Esophagus squamous epithelium (tissue), 4 donors: ENCODE results near the gene C1orf56.

ENCODE experiments used
- CTCF ChIP-seq, 6 experiments: fragments of 450-650 bp in 4 of 6; fragments of 200-600 bp in 2 of 6; sonication (generic) in 2 of 6; IDR thresholded peaks; one replicate each; pipeline ENCODE4 v1.5.1; 2016 to 2019; ENCODE audit warnings: antibody characterized with exemption in 6 of 6, mild to moderate bottlenecking in 4 of 6, moderate library complexity in 4 of 6
- POLR2A ChIP-seq, 4 donors: fragments of 450-650 bp; IDR thresholded peaks; one replicate each; pipeline ENCODE4 v1.6.1; 2017; ENCODE audit warnings: antibody characterized with exemption in 4 of 4, mild to moderate bottlenecking in 4 of 4, moderate library complexity in 3 of 4

- no peak for TF ChIP-seq CTCF (IDR thresholded peaks at IDR 0.05)
- TF ChIP-seq POLR2A (IDR thresholded peaks at IDR 0.05), result no peak
These were observed 47.6 kb upstream of the C1orf56 start for GRCh38 chr1:150999926-151000325.
